PC-3 (cell line): ENCODE results near the gene KAT6B. TPM values are rescaled to one million over a fixed set of nuclear protein-coding genes. Genes with fewer than 3 reads are reported as not detected.

Experiments
- ATAC-seq: fragments of 200-7000 bp; cut with Tn5 transposase; 2 replicates; pipeline ENCODE4 v1.9.1; 2020; ENCODE audit warnings: mild to moderate bottlenecking, moderate library complexity
- BruUV-seq: library from RNA; stranded (reverse); fragments of 400-500 nt; replicated peaks from 2 replicates; lab custom pipeline; 2021; lab: Mats Ljungman, UMichigan
- CTCF ChIA-PET: fragments of 300-600 bp; sonication (Branson Sonifier 250); formaldehyde crosslinking; loops from one replicate; lab custom pipeline; 2022; ENCODE audit warnings: antibody characterized with exemption; lab: Charles Lee
- POLR2A ChIA-PET: fragments of 300-600 bp; sonication (Branson Sonifier 250); formaldehyde crosslinking; loops from one replicate; lab custom pipeline; 2022; ENCODE audit warnings: antibody characterized with exemption; ENCODE audit not compliant: unreplicated experiment; lab: Charles Lee
- DNase-seq: peaks from one replicate; pipeline ENCODE4 v3.0.0-alpha.2; 2015
- H2AFZ ChIP-seq: fragments of 300-600 bp; sonication (generic); 2 replicates; pipeline ENCODE4 v1.6.0; 2016; ENCODE audit warnings: antibody characterized with exemption, low read length
- H3F3A ChIP-seq: fragments of 300-600 bp; sonication (generic); one replicate; pipeline ENCODE4 v1.6.0; 2017; ENCODE audit warnings: antibody characterized with exemption, low read length, control low read depth, mild to moderate bottlenecking; ENCODE audit not compliant: unreplicated experiment
- H3K27ac ChIP-seq: fragments of 300-600 bp; sonication (generic); 2 replicates; pipeline ENCODE4 v1.5.1; 2016; ENCODE audit warnings: mild to moderate bottlenecking, low read length
- H3K27me3 ChIP-seq: fragments of 300-600 bp; sonication (generic); 2 replicates; pipeline ENCODE4 v1.6.1; 2016; ENCODE audit warnings: low read length, mixed read lengths
- H3K36me3 ChIP-seq: fragments of 300-600 bp; sonication (generic); 2 replicates; pipeline ENCODE4 v1.6.1; 2016; ENCODE audit warnings: low read depth, mixed run types, low read length, mixed read lengths
- H3K4me1 ChIP-seq: fragments of 300-600 bp; sonication (generic); 2 replicates; pipeline ENCODE4 v1.5.1; 2016; ENCODE audit warnings: low read length; ENCODE audit not compliant: insufficient read depth
- H3K4me2 ChIP-seq: fragments of 300-600 bp; sonication (generic); 2 replicates; pipeline ENCODE4 v1.6.0; 2016; ENCODE audit warnings: low read length
- H3K4me3 ChIP-seq: fragments of 300-600 bp; sonication (generic); 2 replicates; pipeline ENCODE4 v1.5.1; 2016; ENCODE audit warnings: mild to moderate bottlenecking, low read length, mixed read lengths
- H3K79me2 ChIP-seq: fragments of 300-600 bp; sonication (generic); 2 replicates; pipeline ENCODE4 v1.6.1; 2017; ENCODE audit warnings: low read length, mixed read lengths
- H3K9ac ChIP-seq: fragments of 300-600 bp; sonication (generic); 2 replicates; pipeline ENCODE4 v1.6.0; 2016; ENCODE audit warnings: mild to moderate bottlenecking, low read length
- H3K9me2 ChIP-seq: fragments of 300-600 bp; sonication (generic); replicated peaks from 2 replicates; pipeline ENCODE4 v1.6.1; 2016; ENCODE audit warnings: mixed run types, low read length, mixed read lengths
- H3K9me3 ChIP-seq: fragments of 300-600 bp; sonication (generic); 2 replicates; pipeline ENCODE4 v1.6.1; 2016; ENCODE audit warnings: low read length, mixed read lengths
- H4K20me1 ChIP-seq: fragments of 300-600 bp; sonication (generic); 2 replicates; pipeline ENCODE4 v1.6.1; 2016; ENCODE audit warnings: low read length, mixed read lengths
- EZH2 ChIP-seq: fragments of 300-600 bp; sonication (generic); IDR thresholded peaks from one replicate; pipeline ENCODE4 v1.6.1; 2017; ENCODE audit warnings: antibody characterized with exemption, mild to moderate bottlenecking, low read length; ENCODE audit not compliant: unreplicated experiment
- EZH2phosphoT487 ChIP-seq: fragments of 300-600 bp; sonication (generic); IDR thresholded peaks from 2 replicates; pipeline ENCODE4 v1.6.1; 2018; ENCODE audit warnings: mild to moderate bottlenecking, antibody characterized with exemption, low read length, borderline replicate concordance
- intact Hi-C: fragments of 100-400 bp; cut with micrococcal nuclease; formaldehyde crosslinking; loops from 2 replicates; pipeline ENCODE4 v1.9.0; 2023
- total RNA-seq: library from RNA; depleted of rRNA; stranded (reverse); fragments of >200 nt; gene quantifications from 2 replicates; pipeline ENCODE4 v1.2.3, GENCODE V29; 2014
- TF ChIP-seq, protein P1 (sequence below): fragments of 300-600 bp; sonication (generic); conservative IDR thresholded peaks from 2 replicates; pipeline ENCODE4 v1.5.1; 2017; ENCODE audit warnings: antibody characterized with exemption, low read depth, mild to moderate bottlenecking, low read length

The KAT6B gene
- total RNA-seq, 1 experiment from 2014 or later = 94.5 TPM

DNA sequence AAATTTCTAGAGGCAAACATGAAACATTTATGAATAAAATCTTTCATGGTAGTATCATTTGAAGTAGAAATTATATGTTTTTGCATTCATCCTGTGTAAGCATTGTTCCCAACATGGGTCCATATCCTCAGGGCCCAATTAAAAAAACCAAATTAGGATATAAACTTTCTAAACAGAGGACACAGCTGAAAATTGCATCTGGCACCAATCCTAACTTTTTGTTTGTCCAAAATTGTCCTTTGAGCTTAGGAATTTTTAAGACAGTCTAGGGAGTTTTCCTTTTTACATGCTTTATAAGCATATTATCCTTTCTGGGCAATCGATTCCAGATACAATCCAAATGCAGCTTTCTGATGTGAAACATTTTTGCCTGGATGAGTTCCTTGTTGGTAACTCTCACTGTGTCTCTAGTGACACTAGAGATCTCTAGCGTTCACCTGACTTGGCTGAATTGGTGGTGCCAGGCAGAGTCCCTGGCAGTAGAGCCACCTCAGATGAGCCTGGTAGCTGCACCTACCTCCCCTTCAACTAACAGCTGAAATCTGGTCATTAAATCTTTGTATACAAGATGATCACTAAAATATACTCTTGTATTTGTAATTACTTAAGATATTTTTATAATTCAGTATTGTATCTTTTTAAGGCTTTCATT is 147.5 kb downstream of the KAT6B start:
- Histone ChIP-seq H3K4me3 (no peak overlapping the region), H3F3A (peaks cover 4% of the 10 kb centered on the region), H3K9me2 (no peaks in the 10 kb centered on the region), H2AFZ (no peak overlapping the region), H4K20me1 (peaks cover 11% of the 10 kb centered on the region), H3K4me1 (peaks cover 11% of the 10 kb centered on the region), H3K9ac (no peak overlapping the region), H3K4me2 (no peak overlapping the region), H3K36me3 (peaks cover 46% of the 10 kb centered on the region), H3K9me3 (no peaks in the 10 kb centered on the region), H3K79me2 (peaks cover 17% of the 10 kb centered on the region), H3K27ac (no peak overlapping the region), H3K27me3 (no peaks in the 10 kb centered on the region)
- no TSS peak for BruUV-seq
- ATAC-seq = peak; percentile 62
- TF ChIP-seq, protein P1, sequence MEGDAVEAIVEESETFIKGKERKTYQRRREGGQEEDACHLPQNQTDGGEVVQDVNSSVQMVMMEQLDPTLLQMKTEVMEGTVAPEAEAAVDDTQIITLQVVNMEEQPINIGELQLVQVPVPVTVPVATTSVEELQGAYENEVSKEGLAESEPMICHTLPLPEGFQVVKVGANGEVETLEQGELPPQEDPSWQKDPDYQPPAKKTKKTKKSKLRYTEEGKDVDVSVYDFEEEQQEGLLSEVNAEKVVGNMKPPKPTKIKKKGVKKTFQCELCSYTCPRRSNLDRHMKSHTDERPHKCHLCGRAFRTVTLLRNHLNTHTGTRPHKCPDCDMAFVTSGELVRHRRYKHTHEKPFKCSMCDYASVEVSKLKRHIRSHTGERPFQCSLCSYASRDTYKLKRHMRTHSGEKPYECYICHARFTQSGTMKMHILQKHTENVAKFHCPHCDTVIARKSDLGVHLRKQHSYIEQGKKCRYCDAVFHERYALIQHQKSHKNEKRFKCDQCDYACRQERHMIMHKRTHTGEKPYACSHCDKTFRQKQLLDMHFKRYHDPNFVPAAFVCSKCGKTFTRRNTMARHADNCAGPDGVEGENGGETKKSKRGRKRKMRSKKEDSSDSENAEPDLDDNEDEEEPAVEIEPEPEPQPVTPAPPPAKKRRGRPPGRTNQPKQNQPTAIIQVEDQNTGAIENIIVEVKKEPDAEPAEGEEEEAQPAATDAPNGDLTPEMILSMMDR = no peak
- TF ChIP-seq EZH2 (no peak), EZH2phosphoT487 (no peak)
- DNase-seq = no peak
- ChIA-PET CTCF (interaction anchor here (0.7 to 1.2 kb wide), 2 partner anchors 41 to 48 kb away, joined by 4 read pairs; no protein-coding TSS in a partner anchor), POLR2A (no interaction called here)
- intact Hi-C loops = no loop called here

DNA sequence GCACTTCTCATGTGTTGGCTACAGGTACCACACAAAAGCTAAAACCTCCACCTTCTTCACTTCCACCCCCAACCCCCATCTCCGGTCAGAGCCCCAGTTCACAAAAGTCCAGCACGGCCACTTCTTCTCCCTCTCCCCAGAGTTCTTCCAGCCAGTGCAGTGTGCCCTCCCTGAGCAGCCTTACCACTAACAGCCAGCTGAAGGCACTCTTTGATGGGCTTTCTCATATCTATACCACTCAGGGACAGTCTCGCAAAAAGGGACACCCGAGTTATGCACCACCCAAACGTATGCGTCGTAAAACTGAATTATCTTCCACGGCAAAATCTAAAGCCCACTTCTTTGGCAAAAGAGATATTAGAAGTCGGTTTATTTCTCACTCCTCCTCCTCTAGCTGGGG is 149.4 kb downstream of the KAT6B start:
- Histone ChIP-seq H4K20me1 (0 out of 2 replicates have a peak, but pooled peaks cover 4% of the 10 kb centered on the region), H3F3A (peaks cover 9% of the 10 kb centered on the region), H3K9me2 (no peaks in the 10 kb centered on the region), H3K9me3 (no peaks in the 10 kb centered on the region), H3K79me2 (peaks cover 4% of the 10 kb centered on the region; the same call in 1 of the 2 replicates), H3K4me3 (no peak overlapping the region), H3K9ac (no peak overlapping the region), H3K27me3 (no peaks in the 10 kb centered on the region), H3K4me2 (no peak overlapping the region), H3K27ac (no peak overlapping the region), H2AFZ (no peak overlapping the region), H3K36me3 (peaks cover 55% of the 10 kb centered on the region), H3K4me1 (0 out of 2 replicates have a peak, but pooled peaks cover 4% of the 10 kb centered on the region)
- no peak for DNase-seq
- ChIA-PET POLR2A (no interaction called here), CTCF (no interaction called here)
- intact Hi-C loops = no loop called here
- no peak for ATAC-seq
- TSS peak; percentile 34 for BruUV-seq
- TF ChIP-seq EZH2 (no peak), EZH2phosphoT487 (no peak)
- TF ChIP-seq, protein P1 = no peak

DNA sequence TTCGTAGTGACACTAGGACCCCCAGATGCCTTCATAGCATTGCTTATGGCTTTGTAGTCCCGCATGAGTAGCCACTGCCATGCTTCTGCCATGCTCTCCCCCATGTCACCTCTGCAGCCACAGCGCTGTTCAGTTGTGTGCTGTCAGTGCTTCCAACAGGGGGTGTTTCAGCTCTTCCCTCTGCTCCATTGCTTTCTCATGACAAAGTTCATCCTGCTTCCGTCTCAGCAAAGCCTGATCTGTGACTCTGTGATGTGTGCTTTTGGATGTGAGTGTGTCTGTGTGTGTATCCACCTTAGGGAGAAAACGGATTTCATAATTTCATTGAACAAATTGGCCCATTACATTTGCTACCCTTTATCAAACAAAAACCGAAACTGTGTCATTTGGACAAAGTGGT is 150.2 kb downstream of the KAT6B start:
- intact Hi-C loops = no loop called here
- CTCF ChIA-PET = no interaction called here
- Histone ChIP-seq H3K9me2 (no peaks in the 10 kb centered on the region), H3K79me2 (no peaks in the 10 kb centered on the region), H3K36me3 (peaks cover 51% of the 10 kb centered on the region), H3K27ac (no peak overlapping the region), H3K27me3 (no peaks in the 10 kb centered on the region), H3K9ac (no peak overlapping the region), H3F3A (peaks cover 9% of the 10 kb centered on the region), H3K4me1 (0 out of 2 replicates have a peak, but pooled peaks cover 4% of the 10 kb centered on the region), H4K20me1 (no peaks in the 10 kb centered on the region), H3K9me3 (no peaks in the 10 kb centered on the region), H3K4me2 (no peak overlapping the region), H2AFZ (no peak overlapping the region), H3K4me3 (no peak overlapping the region)
- no peak for ATAC-seq
- POLR2A ChIA-PET = no interaction called here
- no peak for DNase-seq
- BruUV-seq = no TSS peak
- TF ChIP-seq, protein P1 = peak; percentile 38
- TF ChIP-seq EZH2 (no peak), EZH2phosphoT487 (no peak)
